Large intestine (tissue), 3 donors: Measurements from ENCODE around the gene TBPL2. TPM values are rescaled to one million over a fixed set of nuclear protein-coding genes. Genes with fewer than 3 reads are reported as not detected.
"Not testable (repeated sequence)": the region's sequence is repeated elsewhere in the genome, so short reads cannot be mapped to it uniquely, and the experiment has no call there.

Experiments
- DNase-seq, 2 donors: peaks; one replicate each; pipeline versions ENCODE4 v3.0.0 to v3.0.0-alpha.2; 2013
- H3K27ac ChIP-seq: one replicate; pipeline ENCODE4 v1.5.1; 2013; ENCODE audit warnings: low read length
- H3K27me3 ChIP-seq: 2 replicates; pipeline ENCODE4 v1.6.1; 2013; ENCODE audit warnings: low read length; ENCODE audit not compliant: control insufficient read depth, insufficient read depth
- H3K36me3 ChIP-seq: 2 replicates; pipeline ENCODE4 v1.6.1; 2013; ENCODE audit warnings: low read length; ENCODE audit not compliant: control insufficient read depth, insufficient read depth
- H3K4me1 ChIP-seq: one replicate; pipeline ENCODE4 v1.6.1; 2013; ENCODE audit warnings: low read length; ENCODE audit not compliant: control insufficient read depth, insufficient read depth
- H3K4me3 ChIP-seq: one replicate; pipeline ENCODE4 v1.5.1; 2013; ENCODE audit warnings: low read length
- H3K9me3 ChIP-seq: one replicate; pipeline ENCODE4 v1.6.1; 2013; ENCODE audit warnings: mild to moderate bottlenecking, low read depth, low read length, moderate library complexity; ENCODE audit not compliant: control insufficient read depth
- WGBS: methylation state at CpG from one replicate; pipeline ENCODE4 v1.1.5; 2013; ENCODE audit warnings: low lambda C conversion rate; ENCODE audit not compliant: insufficient coverage; 5-methylcytosine and 5-hydroxymethylcytosine counted together
- polyA plus RNA-seq: library from polyadenylated mRNA; unstranded; fragments of 120-200 nt; gene quantifications from one replicate; pipeline ENCODE4 v1.2.1, GENCODE V29; 2013

Gene TBPL2
- polyA plus RNA-seq, 1 donor = 0.01 TPM

GRCh38 chr14:55426891-55427290 is 13.5 kb downstream of the TBPL2 start:
- WGBS = no CpG with 5 or more reads among the region's 4 CpGs
- H3K27ac ChIP-seq = no peak overlapping the region

GRCh38 chr14:55425091-55425490 is 15.3 kb downstream of the TBPL2 start:
- Histone ChIP-seq H3K27ac (no peak overlapping the region), H3K27me3 (no peaks in the 10 kb centered on the region), H3K4me3 (no peak overlapping the region), H3K4me1 (no peaks in the 10 kb centered on the region), H3K36me3 (no peaks in the 10 kb centered on the region), H3K9me3 (no peaks in the 10 kb centered on the region)
- DNase-seq = no peak
- WGBS = no CpG with 5 or more reads among the region's 1 CpG

More at GRCh38 chr14:55426891-55427290, 13.5 kb downstream of the TBPL2 start:
- DNase-seq = no peak
- Histone ChIP-seq H3K36me3 (no peaks in the 10 kb centered on the region), H3K9me3 (no peaks in the 10 kb centered on the region), H3K4me3 (no peak overlapping the region), H3K27me3 (no peaks in the 10 kb centered on the region), H3K4me1 (no peaks in the 10 kb centered on the region)

GRCh38 chr14:55423969-55424368 is 16.4 kb downstream of the TBPL2 start:
- Histone ChIP-seq H3K4me1 (no peaks in the 10 kb centered on the region), H3K27me3 (no peaks in the 10 kb centered on the region), H3K9me3 (no peaks in the 10 kb centered on the region), H3K36me3 (no peaks in the 10 kb centered on the region), H3K4me3 (no peak overlapping the region), H3K27ac (no peak overlapping the region)
- WGBS = 30% methylated on average over 2 of the region's 2 CpGs
- no peak for DNase-seq

- H3K27me3 ChIP-seq, H3K4me3 ChIP-seq, H3K4me1 ChIP-seq, H3K9me3 ChIP-seq, H3K36me3 ChIP-seq, H3K27ac ChIP-seq, DNase-seq: not testable (repeated sequence)
- no CpG with 5 or more reads among the region's 11 CpGs for WGBS
These were observed 18.1 kb downstream of the TBPL2 start for GRCh38 chr14:55422338-55422737.

GRCh38 chr14:55419663-55420062 is 20.8 kb downstream of the TBPL2 start:
- Histone ChIP-seq H3K36me3 (no peaks in the 10 kb centered on the region), H3K9me3 (no peaks in the 10 kb centered on the region), H3K4me3 (no peak overlapping the region), H3K27ac (no peak overlapping the region), H3K27me3 (no peaks in the 10 kb centered on the region), H3K4me1 (peaks cover 17% of the 10 kb centered on the region)
- peak in 1 of 2 donors; percentile 27 for DNase-seq
- WGBS = no CpG with 5 or more reads among the region's 1 CpG

- H3K36me3 ChIP-seq = no peaks in the 10 kb centered on the region
- no CpG with 5 or more reads among the region's 6 CpGs for WGBS
- no peaks in the 10 kb centered on the region for H3K27me3 ChIP-seq
- DNase-seq = no peak
- peaks cover 17% of the 10 kb centered on the region for H3K4me1 ChIP-seq
- H3K27ac ChIP-seq = no peak overlapping the region
- no peak overlapping the region for H3K4me3 ChIP-seq
- no peaks in the 10 kb centered on the region for H3K9me3 ChIP-seq
These were observed 22.0 kb downstream of the TBPL2 start for GRCh38 chr14:55418411-55418810.

- no peaks in the 10 kb centered on the region for H3K36me3 ChIP-seq
- no peaks in the 10 kb centered on the region for H3K9me3 ChIP-seq
- H3K4me3 ChIP-seq = no peak overlapping the region
- peaks cover 17% of the 10 kb centered on the region for H3K4me1 ChIP-seq
- H3K27ac ChIP-seq = no peak overlapping the region
- peak in 1 of 2 donors; percentile 72 for DNase-seq
- no peaks in the 10 kb centered on the region for H3K27me3 ChIP-seq
These were observed 22.5 kb downstream of the TBPL2 start for GRCh38 chr14:55417955-55418354.

GRCh38 chr14:55416866-55417265 is 23.6 kb downstream of the TBPL2 start:
- no peaks in the 10 kb centered on the region for H3K36me3 ChIP-seq
- peak in 1 of 2 donors; percentile 26 for DNase-seq
- H3K9me3 ChIP-seq = no peaks in the 10 kb centered on the region
- peaks cover 17% of the 10 kb centered on the region for H3K4me1 ChIP-seq
- WGBS = no CpG with 5 or more reads among the region's 5 CpGs
- H3K27ac ChIP-seq = no peak overlapping the region
- H3K4me3 ChIP-seq = no peak overlapping the region
- no peaks in the 10 kb centered on the region for H3K27me3 ChIP-seq

- Histone ChIP-seq H3K4me1 (peaks cover 17% of the 10 kb centered on the region), H3K9me3 (no peaks in the 10 kb centered on the region), H3K27me3 (no peaks in the 10 kb centered on the region), H3K4me3 (no peak overlapping the region), H3K36me3 (no peaks in the 10 kb centered on the region), H3K27ac (no peak overlapping the region)
- no CpG with 5 or more reads among the region's 3 CpGs for WGBS
- no peak for DNase-seq
These were observed 25.9 kb downstream of the TBPL2 start for GRCh38 chr14:55414551-55414950.

GRCh38 chr14:55412676-55413075 is 27.7 kb downstream of the TBPL2 start:
- no peaks in the 10 kb centered on the region for H3K36me3 ChIP-seq
- DNase-seq = peak in 1 of 2 donors; percentile 34
- H3K27ac ChIP-seq = no peak overlapping the region
- peaks cover 13% of the 10 kb centered on the region for H3K4me1 ChIP-seq
- 43% methylated on average over 2 of the region's 5 CpGs for WGBS
- no peaks in the 10 kb centered on the region for H3K9me3 ChIP-seq
- H3K4me3 ChIP-seq = no peak overlapping the region
- no peaks in the 10 kb centered on the region for H3K27me3 ChIP-seq
